Pancreas (tissue), 10 donors: ENCODE measurements around the gene C10orf105. TPM values are rescaled to one million over a fixed set of nuclear protein-coding genes. Genes with fewer than 3 reads are reported as not detected.

Experiments used
- ATAC-seq, 4 donors: fragments of 200-7000 bp; cut with Tn5 transposase; one replicate each; pipeline versions ENCODE4 v1.8.0 to v1.9.1; 2020; ENCODE audit warnings: mild to moderate bottlenecking in 4 of 4, moderate library complexity in 4 of 4
- DNase-seq, 6 donors: peaks; one replicate each; pipeline ENCODE4 v3.0.0-alpha.2; 2020
- FAIRE-seq: peaks from 2 replicates; lab custom pipeline; 2012; peaks lifted over from hg19 to GRCh38; lab: Jason Lieb, UNC
- H3K27ac ChIP-seq, 4 donors: fragments of 200-600 bp; sonication (generic); 1 replicate in 3 of 4; 2 replicates in 1 of 4; pipeline versions ENCODE4 v1.5.0 to v1.8.0; 2020
- H3K27me3 ChIP-seq, 4 donors: fragments of 200-600 bp; one replicate each; pipeline ENCODE4 v1.8.0; 2021
- H3K36me3 ChIP-seq, 3 donors: fragments of 200-600 bp; sonication (generic) in 1 of 3; one replicate each; pipeline versions ENCODE4 v1.5.0 to v1.8.0; 2020 to 2021
- H3K4me1 ChIP-seq, 3 donors: fragments of 200-600 bp; one replicate each; pipeline ENCODE4 v1.8.0; 2021
- H3K4me3 ChIP-seq, 4 donors: fragments of 200-600 bp; sonication (generic) in 2 of 4; one replicate each; pipeline versions ENCODE4 v1.5.0 to v1.8.0; 2020 to 2021
- H3K9me3 ChIP-seq, 4 donors: fragments of 200-600 bp; one replicate each; pipeline ENCODE4 v1.8.0; 2021
- CTCF ChIP-seq, 4 donors: fragments of 200-600 bp; sonication (generic) in 3 of 4; IDR thresholded peaks; one replicate each; pipeline versions ENCODE4 v1.5.0 to v1.8.0; 2021; ENCODE audit warnings: antibody characterized with exemption in 4 of 4
- WGBS, 2 donors: extraction: QIAGEN DNeasy Blood & Tissue Kit; methylation state at CpG; one replicate each; pipeline ENCODE4 v1.1.7; 2013; 5-methylcytosine and 5-hydroxymethylcytosine counted together
- intact Hi-C, 3 donors: fragments of 100-400 bp; cut with DNase I; formaldehyde crosslinking; loops; one replicate each; pipeline versions ENCODE4 v1.11.1 to v1.14.2; 2022
- polyA plus RNA-seq, 2 donors: library from polyadenylated mRNA; stranded (reverse); fragments of 200-250 nt; gene quantifications; one replicate each; pipeline ENCODE4 v1.2.3, GENCODE V29; 2013
- total RNA-seq, 6 donors: library from RNA; stranded (reverse); fragmentation: NEBNext Ultra II Directional in 4 of 6; extraction: Animal tissue kit (Norgen Biotek cat#: 25700) in 4 of 6; gene quantifications; one replicate each; pipeline versions ENCODE4 v1.2.1 to v1.2.4, GENCODE V29; 2021 to 2023
- donor health status: healthy with polysubstance abuse.
- donor health status: DM: no; HTN: no; CAD: no; lungs with moderate emphysema.
- donor health status: DM: no; HTN: no; CAD: no.
- donor health status: control.
- donor health status: control.
- donor health status: Bipolar disorder and iron deficiency.
- donor health status: DM: yes; HTN: yes; CAD: no.
- donor health status: DM: no; HTN: no; CAD: no.
- donor health status: DM: no; HTN: no; CAD: no.
- donor health status: DM: yes; HTN: yes; CAD: no.

Gene C10orf105
- total and polyA plus RNA-seq, 8 donors, result 0.06 to 0.14 (median 0.08) TPM; not detected in 5

- intact Hi-C loops, result no loop called here
- TF ChIP-seq CTCF (IDR thresholded peaks at IDR 0.05), result no peak
- no peak overlapping the region for H3K4me3 ChIP-seq
- no peaks in the 10 kb centered on the region for H3K36me3 ChIP-seq
- 77 to 79% methylated on average over 5 of the region's 5 CpGs for WGBS, 2 donors
- H3K4me1 ChIP-seq, result no peaks in the 10 kb centered on the region
- ATAC-seq (no peak), DNase-seq (no peak), FAIRE-seq (no peak)
- H3K27ac ChIP-seq, result no peak overlapping the region
- no peaks in the 10 kb centered on the region for H3K9me3 ChIP-seq
- no peaks in the 10 kb centered on the region for H3K27me3 ChIP-seq
Observed at GRCh38 chr10:71681977-71682376, 37.6 kb downstream of the C10orf105 start.

DNA sequence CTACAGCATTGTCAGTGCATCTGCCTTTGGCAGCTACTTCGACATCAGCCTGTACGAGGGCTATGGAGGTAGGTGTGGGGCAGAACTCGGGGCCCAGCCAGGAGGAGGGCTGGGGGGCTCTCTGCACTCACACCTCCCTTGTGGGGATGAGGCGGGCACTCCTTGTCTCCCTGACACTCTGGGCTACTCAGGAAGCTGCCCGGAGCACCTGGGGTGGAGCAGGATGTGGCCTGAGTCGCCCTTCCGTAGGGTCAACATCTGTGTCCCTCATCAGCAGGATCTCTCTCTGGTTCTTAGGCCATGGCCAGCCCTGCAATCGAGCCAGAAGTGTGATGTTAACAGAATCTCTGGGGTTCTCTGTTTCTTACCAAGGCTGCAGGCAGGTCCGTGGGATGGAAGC, 40.2 kb downstream of the C10orf105 start:
- ATAC-seq (no peak), DNase-seq (no peak), FAIRE-seq (no peak)
- Histone ChIP-seq H3K27ac (no peak overlapping the region), H3K9me3 (no peaks in the 10 kb centered on the region), H3K27me3 (no peaks in the 10 kb centered on the region), H3K4me3 (no peak overlapping the region), H3K36me3 (no peaks in the 10 kb centered on the region), H3K4me1 (no peaks in the 10 kb centered on the region)
- intact Hi-C loops, result no loop called here
- WGBS, 2 donors, result 71 to 78% methylated on average over 9 of the region's 9 CpGs
- TF ChIP-seq CTCF (IDR thresholded peaks at IDR 0.05), result no peak

- Histone ChIP-seq H3K4me3 (no peak overlapping the region), H3K9me3 (no peaks in the 10 kb centered on the region), H3K4me1 (no peaks in the 10 kb centered on the region), H3K27me3 (no peaks in the 10 kb centered on the region), H3K36me3 (no peaks in the 10 kb centered on the region), H3K27ac (no peak overlapping the region)
- no peak for ATAC-seq
- FAIRE-seq, result no peak
- no peak for DNase-seq
- 64 to 71% methylated on average over 10 of the region's 10 CpGs for WGBS, 2 donors
- intact Hi-C loops, result no loop called here
- no peak for TF ChIP-seq CTCF (IDR thresholded peaks at IDR 0.05)
Observed at GRCh38 chr10:71678057-71678805, 41.3 kb downstream of the C10orf105 start.

DNA sequence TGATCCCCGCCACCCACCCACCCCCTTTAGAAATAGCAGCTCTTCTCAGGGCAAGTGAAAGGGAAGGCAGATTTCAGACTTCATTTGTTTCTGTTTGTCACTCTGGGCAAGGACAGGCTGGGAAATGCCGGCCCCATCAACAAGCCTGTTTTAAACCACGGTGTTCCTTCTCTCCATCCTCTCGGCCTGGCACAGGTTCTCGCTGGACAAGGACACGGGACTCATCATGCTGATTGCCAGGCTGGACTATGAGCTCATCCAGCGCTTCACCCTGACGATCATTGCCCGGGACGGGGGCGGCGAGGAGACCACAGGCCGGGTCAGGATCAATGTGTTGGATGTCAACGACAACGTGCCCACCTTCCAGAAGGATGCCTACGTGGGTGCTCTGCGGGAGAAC, 42.3 kb downstream of the C10orf105 start:
- H3K4me3 ChIP-seq, result no peak overlapping the region
- no peaks in the 10 kb centered on the region for H3K4me1 ChIP-seq
- TF ChIP-seq CTCF (IDR thresholded peaks at IDR 0.05), result no peak
- H3K27ac ChIP-seq, result no peak overlapping the region
- no peak for ATAC-seq
- FAIRE-seq, result no peak
- H3K36me3 ChIP-seq, result no peaks in the 10 kb centered on the region
- DNase-seq, result no peak
- intact Hi-C loops, result no loop called here
- WGBS, 2 donors, result 70 to 73% methylated on average over 16 to 17 of the region's 17 CpGs
- no peaks in the 10 kb centered on the region for H3K27me3 ChIP-seq
- no peaks in the 10 kb centered on the region for H3K9me3 ChIP-seq

- ATAC-seq, result no peak
- H3K36me3 ChIP-seq, result no peaks in the 10 kb centered on the region
- peak in 1 of 6 donors; percentile 16 for DNase-seq
- FAIRE-seq, result no peak
- H3K4me3 ChIP-seq, result no peak overlapping the region
- no peak overlapping the region for H3K27ac ChIP-seq
- H3K4me1 ChIP-seq, result no peaks in the 10 kb centered on the region
- H3K27me3 ChIP-seq, result no peaks in the 10 kb centered on the region
- WGBS, 2 donors, result 92 to 93% methylated on average over 6 of the region's 6 CpGs
- H3K9me3 ChIP-seq, result no peaks in the 10 kb centered on the region
- intact Hi-C loops, result no loop called here
- no peak for TF ChIP-seq CTCF (IDR thresholded peaks at IDR 0.05)
Observed at GRCh38 chr10:71675295-71675970, 44.1 kb downstream of the C10orf105 start.
